Renal cortical epithelial cell (primary cell): Measurements from ENCODE around the gene ZNF692. TPM values are rescaled to one million over a fixed set of nuclear protein-coding genes. Genes with fewer than 3 reads are reported as not detected.
A peak's percentile ranks its signal among the peaks of the same experiment; 100 is the strongest.

ENCODE experiments used
- DNase-seq: peaks from one replicate; pipeline ENCODE4 v3.0.0-alpha.2; 2011; ENCODE audit warnings: low read depth
- total RNA-seq: library from RNA; depleted of rRNA; stranded (reverse); fragments of >200 nt; gene quantifications from 2 replicates; pipeline ENCODE4 v1.2.3, GENCODE V29; 2014

ZNF692 gene
- total RNA-seq, 1 donor from 2014 or later, result 19.6 TPM

DNA sequence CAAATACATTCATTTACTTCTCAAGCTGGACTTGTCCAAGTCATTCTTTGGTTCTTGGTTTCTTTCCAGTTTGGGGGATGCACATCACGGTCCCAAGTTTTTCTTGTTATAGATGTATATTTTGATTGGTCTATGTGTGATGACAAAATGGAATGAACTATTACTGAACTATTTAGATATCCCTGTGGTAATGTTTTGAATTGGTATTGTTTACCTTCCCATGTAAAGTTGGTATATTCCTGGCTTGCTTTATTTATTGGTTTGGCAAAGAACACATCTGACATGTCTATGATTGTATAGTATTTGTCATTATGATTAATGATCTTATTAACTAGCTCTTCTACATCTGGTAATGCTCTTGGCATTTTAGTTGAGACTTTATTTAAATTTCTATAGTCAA is 22.4 kb upstream of the ZNF692 start:
- DNase-seq, result no peak

DNA sequence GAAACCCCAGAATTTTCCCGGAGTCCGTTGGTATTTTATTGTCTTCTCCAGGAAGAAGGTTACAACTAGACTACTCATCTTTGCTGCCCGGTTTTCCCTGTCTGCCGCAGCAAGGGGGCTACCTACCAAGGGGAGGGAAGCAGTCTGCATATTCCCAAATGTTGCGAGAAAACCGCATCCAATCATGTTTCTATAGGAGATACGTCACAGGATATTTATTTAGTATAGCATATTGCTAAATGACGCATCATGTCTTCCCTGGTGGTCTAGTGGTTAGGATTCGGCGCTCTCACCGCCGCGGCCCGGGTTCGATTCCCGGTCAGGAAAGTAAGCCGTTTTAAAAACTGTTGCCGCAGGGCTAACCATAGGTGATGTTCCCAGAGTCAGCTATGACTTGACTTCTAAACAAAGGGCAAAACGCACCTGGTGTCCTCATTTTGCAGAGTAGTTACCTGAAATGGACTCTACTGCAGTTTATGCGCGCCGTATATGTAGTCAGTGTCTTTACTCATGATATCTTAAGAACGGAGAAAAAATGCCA is 15.2 kb upstream of the ZNF692 start:
- peak; percentile 85 for DNase-seq

DNA sequence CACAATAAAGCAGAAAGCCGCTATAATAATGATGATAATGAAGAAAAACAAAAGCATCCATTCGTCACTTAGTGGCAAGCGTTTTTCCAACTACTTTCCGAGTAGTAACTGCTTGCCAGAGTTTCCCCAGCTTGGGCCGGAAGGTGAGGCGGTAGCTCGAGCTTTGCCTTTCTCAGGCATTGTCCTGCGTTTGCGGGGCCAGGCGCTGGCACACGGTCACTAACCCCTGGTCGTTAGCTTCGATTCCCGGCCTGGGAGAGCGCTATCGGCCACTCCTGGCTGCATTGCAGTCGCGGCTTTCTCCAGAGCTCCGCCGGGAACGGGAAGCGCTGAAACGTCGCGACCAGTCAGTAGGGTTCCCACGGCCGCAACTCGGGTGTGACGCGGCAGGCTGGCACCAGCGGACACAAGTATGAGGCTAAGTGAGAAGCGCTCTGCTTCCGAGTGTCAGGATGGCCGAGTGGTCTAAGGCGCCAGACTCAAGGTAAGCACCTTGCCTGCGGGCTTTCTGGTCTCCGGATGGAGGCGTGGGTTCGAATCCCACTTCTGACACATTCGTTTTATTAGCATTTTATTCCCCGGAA is 14.6 kb upstream of the ZNF692 start:
- peak; percentile 92 for DNase-seq

DNA sequence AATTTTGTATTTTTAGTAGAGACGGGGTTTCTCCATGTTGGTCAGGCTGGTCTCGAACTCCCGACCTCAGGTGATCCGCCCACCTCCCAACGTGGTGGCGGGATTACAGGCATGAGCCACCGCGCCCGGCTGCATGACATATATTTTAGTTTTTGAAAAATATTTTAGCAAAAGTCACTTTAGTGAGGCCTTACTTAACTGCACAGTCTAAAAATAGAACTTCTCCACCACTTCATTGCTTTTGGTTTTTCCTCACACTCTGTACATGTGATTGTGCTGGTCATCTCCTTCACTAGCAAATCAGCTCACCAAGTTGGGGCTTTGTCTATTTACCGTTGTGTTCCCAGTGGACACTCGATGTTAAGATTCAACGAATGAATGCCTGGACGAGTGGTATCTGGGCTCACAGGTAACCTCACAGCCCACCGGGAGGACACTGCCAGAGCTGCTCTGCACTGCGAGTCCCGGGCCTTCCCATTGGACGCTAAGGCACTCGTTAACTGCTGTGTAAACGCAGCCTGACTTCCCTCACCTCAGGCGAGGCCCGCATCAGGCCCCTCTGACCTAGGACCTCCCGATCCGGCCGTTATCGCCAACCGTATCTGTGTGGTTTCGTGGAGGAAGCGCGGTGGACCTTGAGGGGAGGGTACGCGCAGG is 14.0 kb upstream of the ZNF692 start:
- peak; percentile 65 for DNase-seq

DNA sequence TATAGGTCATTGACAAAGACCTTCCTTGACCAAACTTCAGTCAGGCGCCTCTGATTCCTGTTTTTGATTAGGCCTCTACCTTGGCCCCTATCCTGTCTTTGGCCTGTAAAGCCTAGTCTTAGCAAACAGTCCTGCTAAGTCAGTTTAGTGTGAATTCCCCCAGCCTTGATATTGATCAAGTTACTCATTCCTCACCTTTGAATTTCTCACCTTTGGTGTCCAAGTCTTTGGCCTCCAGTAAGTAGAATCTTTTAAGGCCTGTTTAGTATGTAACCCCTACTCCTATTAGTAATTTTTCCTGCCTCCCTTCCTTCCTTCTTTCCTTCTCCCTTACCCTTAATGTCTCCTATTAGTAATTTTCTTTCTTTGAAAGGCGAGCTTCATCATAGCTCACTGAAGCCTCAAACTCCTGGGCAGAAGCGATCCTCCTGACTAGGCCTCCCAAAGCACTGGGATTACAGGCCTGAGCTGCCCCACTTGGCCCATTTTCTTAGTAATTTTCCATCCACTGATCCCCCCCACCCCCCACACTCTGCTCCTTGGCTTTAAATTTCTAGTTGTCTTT is 13.0 kb upstream of the ZNF692 start:
- DNase-seq, result no peak

DNA sequence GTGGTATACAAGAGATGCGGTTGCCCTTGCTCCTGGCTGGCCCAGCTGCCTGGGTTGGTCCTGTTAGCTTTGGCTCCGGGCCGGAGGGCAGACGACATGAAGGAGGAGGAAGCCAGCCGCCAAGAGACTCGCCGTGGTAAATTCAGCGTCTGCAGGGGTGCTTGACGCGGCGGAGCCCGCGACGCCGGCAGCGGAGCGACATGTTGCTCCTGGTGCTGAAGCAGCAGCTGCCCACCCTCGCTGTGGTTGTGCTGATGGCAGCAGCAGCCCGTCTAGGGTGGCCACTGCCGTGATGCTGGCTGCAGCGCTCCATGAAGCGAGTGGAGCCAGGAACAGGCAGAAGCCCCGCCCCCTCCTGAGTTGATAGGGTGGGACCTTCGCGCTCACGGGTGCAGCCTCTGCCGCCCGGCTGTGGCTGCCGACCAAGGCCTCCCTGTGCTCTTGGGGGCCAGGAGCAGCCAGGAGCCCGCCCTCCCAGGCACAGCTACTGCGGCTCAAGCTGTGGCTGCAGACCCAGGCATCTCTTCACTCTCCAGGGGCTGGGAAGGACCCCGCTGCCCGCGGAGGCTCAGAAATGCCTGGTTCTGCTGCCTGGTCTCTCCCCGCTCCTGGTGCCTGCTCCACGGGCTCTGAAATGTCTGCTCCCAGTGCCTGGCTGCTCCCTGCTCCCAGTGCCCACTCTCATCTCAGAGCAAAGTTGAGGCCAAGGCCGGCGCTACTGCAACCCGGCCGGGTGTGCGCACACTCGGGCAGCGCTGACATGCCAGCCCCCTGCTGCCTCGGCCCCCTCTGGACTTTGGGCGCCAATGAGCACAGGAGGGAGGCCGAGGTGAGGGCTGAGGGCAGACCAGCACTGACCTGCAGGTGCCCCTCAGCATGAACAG is 4.4 kb upstream of the ZNF692 start:
- DNase-seq, result peak; percentile 48

DNA sequence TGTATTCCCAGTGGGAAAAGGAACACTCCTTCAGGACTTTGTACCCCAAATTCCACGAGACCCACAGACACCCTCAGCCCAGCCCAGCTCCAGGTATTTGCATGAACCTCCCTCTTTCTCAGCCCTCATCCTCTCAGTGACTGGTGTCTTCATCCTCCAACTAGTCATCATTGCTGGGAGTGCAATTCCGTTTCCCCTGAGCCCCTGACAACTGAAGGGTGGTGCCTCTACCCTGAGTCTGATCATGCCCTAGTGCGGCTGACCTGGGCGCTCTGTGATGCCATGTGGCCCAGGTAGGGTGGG is 3.8 kb upstream of the ZNF692 start:
- no peak for DNase-seq

DNA sequence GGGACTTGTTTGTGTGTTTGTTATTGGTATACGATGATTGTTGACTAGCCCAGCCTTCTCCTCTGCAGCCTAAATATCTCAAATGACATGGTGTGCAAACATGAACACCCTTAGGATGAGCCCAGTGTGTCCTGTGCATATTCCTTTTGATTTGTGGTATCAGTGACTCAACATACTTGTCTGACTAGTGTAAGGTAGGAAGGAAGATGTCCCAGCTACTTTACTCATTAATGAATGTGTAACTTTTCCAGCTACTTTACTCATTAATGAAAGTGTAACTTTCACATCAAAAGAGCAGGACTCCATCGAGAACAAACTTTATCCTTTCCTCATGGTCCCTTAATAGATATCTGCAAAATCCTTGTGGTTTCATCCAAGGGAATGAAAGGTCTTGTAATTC is 2.7 kb upstream of the ZNF692 start:
- DNase-seq, result peak; percentile 69

DNA sequence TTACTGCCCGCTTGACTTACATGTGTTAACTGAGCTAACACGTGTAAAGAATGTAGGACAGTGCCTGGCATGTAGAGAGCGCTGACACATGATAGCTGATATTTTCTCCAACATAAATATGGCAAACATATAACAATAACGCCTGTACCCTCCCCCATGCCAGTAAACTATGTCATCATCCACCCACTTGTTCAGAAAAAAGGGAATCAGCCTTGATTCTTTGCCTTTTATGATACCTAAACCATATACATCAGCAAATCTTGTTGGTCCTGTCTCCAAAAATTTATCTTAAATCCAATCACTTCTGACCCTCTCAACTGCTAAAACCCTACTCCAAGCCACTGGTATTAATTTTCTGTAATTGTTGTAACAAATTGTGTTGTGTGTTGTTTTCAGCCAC is 1.1 kb upstream of the ZNF692 start:
- DNase-seq, result no peak

DNA sequence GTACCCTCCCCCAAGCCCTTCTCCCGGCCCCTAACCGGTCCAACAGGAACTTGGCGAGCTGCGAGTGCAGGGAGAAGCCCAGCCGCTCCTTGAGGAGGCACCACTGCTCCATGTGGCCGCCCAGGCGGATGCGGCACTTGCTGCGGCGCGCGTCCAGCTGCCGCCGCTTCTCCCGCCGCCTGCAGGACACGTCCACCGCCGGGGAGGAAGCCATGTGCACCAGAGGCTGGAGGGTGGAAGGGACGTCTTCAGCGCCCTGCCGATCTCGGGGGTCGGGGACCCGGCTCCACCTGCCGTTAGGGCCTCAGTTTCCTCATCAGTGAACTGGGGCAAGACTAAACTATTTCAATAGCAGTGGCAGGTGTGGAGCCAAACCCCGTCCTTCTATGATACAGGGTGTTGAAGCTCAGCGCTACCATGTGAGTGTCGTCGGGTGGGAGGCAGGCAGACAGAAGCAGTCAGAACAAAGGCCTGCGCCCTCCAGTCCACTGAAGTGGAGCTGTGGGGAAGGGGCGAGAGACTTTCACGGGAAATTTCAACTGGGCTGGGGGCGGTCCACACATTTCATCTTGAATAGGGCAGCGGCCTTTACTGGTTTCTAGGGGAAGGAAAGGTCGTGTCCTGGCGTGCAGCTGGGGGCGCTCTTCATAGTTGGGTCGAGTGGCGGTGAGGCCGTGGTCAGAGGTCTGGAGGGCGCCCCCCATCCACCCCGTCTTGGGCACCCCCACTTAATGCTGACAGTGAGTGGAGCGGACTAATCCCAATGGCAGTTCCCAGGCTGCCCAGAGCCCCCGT is 592 bp downstream of the ZNF692 start:
- DNase-seq, result peak; percentile 36

DNA sequence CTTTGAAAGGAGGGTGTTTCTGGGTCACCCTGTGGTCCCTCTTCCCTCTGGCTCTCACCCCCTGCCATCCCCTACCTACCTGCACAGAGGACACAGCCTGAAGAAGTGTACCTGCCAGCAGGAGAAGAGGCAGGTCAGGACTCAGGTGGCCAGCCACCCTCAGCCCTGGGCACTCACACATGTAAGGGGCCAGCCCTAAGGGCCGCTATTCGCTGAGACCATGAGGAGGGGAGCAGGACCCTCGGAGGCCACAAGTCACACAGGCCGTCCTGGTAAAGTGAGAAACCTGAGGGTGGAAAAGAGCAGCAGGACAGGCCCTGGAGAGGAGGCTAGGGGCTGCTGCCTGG is 1.2 kb downstream of the ZNF692 start:
- no peak for DNase-seq

DNA sequence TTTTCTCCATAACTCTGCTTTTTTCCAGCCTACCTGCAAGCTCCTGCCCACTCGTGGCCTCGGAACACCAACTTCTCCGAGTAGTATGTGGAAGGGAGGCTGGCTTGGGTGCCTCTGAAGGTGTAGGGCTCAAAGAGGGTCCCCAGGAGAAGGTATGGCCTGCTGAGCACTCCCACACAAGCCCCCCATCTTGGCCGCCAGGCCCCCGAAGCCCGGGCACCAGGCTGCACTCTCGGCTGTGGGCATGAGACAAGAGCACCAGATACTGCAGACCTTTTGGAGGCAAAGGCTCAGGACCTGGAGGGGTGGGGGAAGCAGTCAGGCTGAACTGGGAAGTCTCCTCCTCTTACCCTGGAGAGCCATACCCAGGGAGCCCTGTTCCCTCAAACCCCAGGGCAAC is 1.7 kb downstream of the ZNF692 start:
- DNase-seq, result no peak

DNA sequence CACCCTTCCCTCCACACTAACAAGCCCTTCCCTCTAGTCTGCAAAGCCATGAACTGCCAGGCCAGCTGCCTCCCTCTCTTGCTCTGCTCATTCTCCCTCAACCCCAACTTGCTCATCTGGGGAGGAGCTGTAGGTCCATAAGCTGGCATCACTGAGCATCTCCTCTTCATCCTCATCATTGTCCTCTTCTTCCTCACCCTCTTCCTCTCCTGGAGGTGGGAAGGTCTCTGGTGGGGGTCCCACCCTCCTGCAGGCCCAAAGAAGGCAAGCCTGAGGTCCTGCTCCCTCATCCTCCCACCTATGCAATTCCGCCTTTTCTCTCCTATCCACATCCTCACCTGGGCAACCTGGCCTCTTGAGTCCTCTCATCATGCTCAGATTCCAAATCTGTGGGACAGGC is 2.7 kb downstream of the ZNF692 start:
- no peak for DNase-seq

DNA sequence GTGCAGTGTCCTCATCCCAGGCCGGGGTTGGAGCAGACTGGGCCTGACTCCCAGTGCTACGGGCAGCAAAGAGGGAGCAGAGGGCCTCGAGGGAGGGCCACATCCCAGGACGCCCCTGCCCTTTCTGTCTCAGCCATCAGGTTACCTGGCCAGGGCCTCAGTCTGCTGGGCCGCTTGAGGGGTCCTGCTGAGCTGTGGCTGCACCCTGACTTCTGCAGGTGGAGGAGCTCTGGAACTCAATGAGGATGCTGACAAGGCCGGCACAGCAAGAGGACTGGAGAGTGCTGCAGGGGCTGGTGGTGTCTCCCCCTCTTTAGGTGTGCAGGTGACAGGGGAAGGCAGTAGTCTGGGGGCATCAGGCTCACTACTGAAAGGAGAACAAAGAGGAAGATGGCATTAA is 3.3 kb downstream of the ZNF692 start:
- no peak for DNase-seq

DNA sequence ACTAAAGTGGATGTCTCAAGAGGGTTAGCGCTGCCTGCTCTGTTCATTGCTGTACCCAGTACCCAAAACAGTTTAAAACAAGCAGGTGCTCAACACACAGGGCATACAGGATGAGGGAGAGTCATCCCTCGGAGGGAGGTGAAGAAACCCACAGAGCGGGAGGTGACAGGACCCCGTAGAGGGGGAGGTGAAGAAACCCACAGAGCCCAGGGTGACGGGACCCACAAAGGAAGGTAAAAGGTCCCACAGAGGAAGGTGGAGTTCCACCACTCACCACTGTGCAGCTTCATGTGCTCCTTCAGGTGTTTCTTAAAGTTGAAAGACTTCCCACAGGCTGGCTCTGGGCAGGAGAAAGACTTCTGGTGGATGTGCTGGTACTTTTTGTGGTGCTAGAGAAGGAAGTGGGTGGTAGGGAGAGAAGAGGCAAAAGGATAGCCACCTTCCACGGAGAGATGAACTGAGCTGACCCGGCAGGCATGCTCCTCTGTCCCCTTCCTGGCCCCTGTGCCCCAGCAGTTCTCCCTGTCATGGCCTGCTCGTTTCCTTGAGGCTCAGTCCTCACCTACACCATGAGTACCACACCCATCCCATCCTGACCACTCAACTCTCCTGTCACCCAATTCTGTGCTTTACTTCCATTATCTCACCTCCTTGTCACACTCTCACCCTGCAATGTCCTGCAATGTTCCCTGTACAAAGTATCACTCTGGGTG is 5.1 kb downstream of the ZNF692 start:
- no peak for DNase-seq

DNA sequence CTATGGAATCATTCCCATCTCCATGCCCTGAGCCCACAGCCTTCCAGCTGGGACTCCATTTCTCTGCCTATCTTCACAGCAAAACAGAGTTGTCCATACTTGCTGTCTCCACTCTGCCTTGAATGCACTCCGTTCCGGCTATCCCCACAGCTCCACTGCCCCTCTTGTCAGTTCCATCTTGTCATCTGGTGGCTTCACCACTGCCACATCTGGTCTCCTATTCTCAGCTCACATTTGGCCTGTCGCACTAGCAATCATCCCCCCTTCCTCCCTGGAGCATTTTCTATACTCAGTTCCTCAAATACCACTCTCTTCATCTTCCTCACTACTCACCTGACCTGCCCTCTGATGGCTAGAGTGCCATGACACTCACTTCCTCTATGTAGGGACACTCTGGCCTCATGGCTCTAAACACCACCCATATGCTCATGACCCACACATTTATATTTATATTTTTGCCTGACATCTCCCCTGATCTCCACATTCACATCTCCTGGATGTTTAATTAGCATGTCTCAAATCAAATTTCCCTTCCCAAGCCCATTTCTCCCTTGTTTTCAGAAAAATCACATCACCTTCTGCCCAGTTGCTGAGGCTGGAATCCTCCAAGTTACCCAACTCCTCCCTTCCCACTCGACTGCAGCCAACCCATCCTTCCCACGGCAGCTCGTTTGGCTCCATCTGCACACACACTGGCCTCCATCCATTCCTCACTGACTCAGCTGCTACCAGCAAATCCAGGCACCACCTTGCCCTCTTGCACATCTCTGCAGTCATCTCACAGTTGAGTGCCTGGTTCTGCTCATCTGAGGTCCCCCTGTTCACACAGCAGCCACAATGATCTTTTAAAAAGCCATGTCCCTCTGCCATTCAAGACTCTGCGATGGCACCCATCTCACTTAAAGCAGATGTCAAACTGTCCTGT is 6.1 kb downstream of the ZNF692 start:
- DNase-seq, result no peak

DNA sequence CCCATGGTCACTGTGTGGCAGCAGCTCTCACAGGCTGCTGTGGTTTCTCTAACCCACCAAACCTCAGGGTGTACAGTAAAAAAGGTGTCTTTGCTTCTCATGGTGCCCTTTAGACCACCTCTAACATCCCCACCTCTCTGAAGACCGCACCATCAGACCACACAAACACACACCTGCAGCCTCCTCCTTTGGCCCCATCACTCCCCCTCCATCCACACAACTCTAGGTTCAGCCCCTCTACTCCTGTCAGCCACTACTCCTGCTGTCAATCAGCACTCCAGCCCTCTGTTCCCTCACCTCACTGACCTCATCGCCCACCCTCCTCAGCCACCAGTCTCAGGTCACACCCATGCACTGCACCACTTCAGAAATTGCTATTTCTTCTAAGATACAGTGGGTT is 7.5 kb downstream of the ZNF692 start:
- no peak for DNase-seq

DNA sequence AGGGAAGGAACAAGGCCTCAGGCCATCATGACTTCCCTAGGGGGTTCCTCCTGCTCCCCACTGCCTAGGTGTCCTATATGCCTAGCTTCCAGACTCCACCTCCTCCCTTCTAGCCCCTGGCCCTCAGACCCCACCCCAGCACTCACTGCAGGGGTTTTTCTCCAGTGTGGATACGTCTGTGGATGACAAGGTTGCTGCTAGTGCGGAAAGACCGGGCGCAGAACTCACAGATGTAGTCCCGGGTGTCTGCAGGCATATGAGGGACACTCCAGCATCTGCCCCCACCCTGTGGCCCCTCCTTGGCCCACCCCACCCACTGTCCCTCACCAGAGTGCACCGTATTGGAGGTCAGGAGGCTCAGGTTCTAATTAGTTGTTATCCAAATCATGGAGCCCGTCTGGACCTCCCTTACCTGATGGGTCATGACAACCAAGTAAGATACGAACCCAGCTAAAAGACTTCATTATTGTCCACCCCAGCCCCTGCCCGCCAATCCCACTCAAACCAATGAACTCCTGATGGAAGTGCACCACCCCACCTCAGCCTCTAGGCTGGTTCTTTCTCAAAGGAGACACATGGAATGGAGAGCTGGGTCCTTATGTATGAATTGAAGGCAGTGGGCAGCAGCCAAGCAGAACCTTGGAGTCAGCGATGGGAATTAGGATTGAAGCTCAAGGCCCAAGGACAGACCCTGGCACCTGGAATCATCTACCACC is 8.2 kb downstream of the ZNF692 start:
- no peak for DNase-seq

DNA sequence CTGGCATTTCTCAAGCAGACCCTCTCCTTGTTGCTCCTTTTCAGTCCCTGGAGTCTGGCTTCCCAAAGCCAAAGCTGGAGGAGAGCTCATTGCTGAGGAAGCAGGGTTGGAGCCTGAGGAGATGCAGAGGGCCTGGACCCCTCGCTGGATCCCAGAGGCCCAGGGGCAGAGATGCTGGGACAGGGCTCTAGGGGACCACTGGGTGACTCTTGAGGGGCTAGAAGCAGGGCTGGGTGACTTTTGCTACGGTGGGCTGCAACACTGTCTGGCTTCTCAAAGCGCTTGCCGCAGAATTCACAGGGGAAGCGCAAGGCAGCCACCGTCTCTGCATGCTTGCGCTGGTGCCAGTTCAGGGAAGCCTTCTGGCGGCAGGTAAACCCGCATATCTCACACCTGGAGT is 8.8 kb downstream of the ZNF692 start:
- DNase-seq, result no peak

DNA sequence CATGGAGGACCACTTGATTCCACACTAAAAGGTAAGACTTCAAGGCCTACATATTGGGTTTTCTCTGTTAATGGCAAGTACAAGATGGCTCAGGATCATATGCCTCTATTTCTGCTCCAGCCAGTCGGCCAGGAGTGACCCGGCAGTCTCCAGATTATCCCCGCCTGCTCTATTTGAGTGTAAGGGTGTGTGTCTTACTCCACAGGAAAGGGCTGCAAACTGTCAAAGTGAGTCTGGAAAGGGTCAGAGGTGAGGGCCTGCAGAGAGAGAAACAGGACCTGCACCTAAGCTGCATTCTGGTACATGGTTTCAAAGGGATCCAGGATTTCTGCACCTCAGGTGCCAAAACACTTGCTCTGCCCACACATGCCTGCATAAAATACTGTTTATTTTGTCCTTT is 9.2 kb downstream of the ZNF692 start:
- DNase-seq, result no peak
